ENCODE results near the gene CCNI2.

Gene CCNI2

GRCh38 chr5:132772291-132773070 is 25.3 kb downstream of the CCNI2 start:
- DNase-seq (ENCODE audit: low read depth), result no peak
- TF ChIP-seq CTCF (IDR thresholded peaks at IDR 0.05; ENCODE audit: insufficient read depth, low read depth, low read length, missing control alignments), result no peak
- no peak overlapping the region for H3K4me3 ChIP-seq (ENCODE audit: low read length)

GRCh38 chr5:132773114-132773513 is 25.9 kb downstream of the CCNI2 start:
- TF ChIP-seq CTCF (IDR thresholded peaks at IDR 0.05; ENCODE audit: insufficient read depth, low read depth, low read length, missing control alignments), result no peak
- DNase-seq (ENCODE audit: low read depth), result no peak
- no peak overlapping the region for H3K4me3 ChIP-seq (ENCODE audit: low read length)

- no peak overlapping the region for H3K4me3 ChIP-seq (ENCODE audit: low read length)
- TF ChIP-seq CTCF (IDR thresholded peaks at IDR 0.05; ENCODE audit: insufficient read depth, low read depth, low read length, missing control alignments), result no peak
- DNase-seq (ENCODE audit: low read depth), result no peak
Observed at GRCh38 chr5:132773601-132774355, 26.6 kb downstream of the CCNI2 start.

GRCh38 chr5:132774406-132774805 is 27.2 kb downstream of the CCNI2 start:
- H3K4me3 ChIP-seq (ENCODE audit: low read length), result no peak overlapping the region
- no peak for TF ChIP-seq CTCF (IDR thresholded peaks at IDR 0.05; ENCODE audit: insufficient read depth, low read depth, low read length, missing control alignments)
- no peak for DNase-seq (ENCODE audit: low read depth)

GRCh38 chr5:132774896-132775295 is 27.7 kb downstream of the CCNI2 start:
- no peak for DNase-seq (ENCODE audit: low read depth)
- H3K4me3 ChIP-seq (ENCODE audit: low read length), result no peak overlapping the region
- TF ChIP-seq CTCF (IDR thresholded peaks at IDR 0.05; ENCODE audit: insufficient read depth, low read depth, low read length, missing control alignments), result no peak

GRCh38 chr5:132775476-132775961 is 28.3 kb downstream of the CCNI2 start:
- no peak for TF ChIP-seq CTCF (IDR thresholded peaks at IDR 0.05; ENCODE audit: insufficient read depth, low read depth, low read length, missing control alignments)
- H3K4me3 ChIP-seq (ENCODE audit: low read length), result peak overlapping the region; percentile 72
- DNase-seq (ENCODE audit: low read depth), result peak; percentile 14
